SK-N-SH (cell line): Measurements from ENCODE around the gene TMEM163. TPM values are rescaled to one million over a fixed set of nuclear protein-coding genes. Genes with fewer than 3 reads are reported as not detected.

ENCODE experiments used
- CTCF ChIA-PET: fragments of 300-600, 350-600 bp; formaldehyde crosslinking; extraction: SDS; loops from one replicate; lab custom pipeline; 2021; lab: Yijun Ruan, JAX
- POLR2A ChIA-PET: fragments of 350-600 bp; sonication (Branson Sonifier 250); formaldehyde crosslinking; extraction: SDS; loops from one replicate; lab custom pipeline; 2020; ENCODE audit warnings: antibody characterized with exemption, inconsistent platforms; lab: Yijun Ruan, JAX
- DNase-seq: peaks from one replicate; pipeline ENCODE4 v3.0.0; 2012
- H2AFZ ChIP-seq: fragments of 200-600 bp; sonication (generic); 2 replicates; pipeline ENCODE4 v1.8.1; 2016; ENCODE audit warnings: antibody characterized with exemption, mild to moderate bottlenecking, low read depth
- H3F3A ChIP-seq: fragments of 200-600 bp; sonication (generic); replicated peaks from 2 replicates; pipeline ENCODE3; 2016; ENCODE audit warnings: antibody characterized with exemption, mild to moderate bottlenecking; ENCODE audit not compliant: insufficient read depth
- H3K27ac ChIP-seq, 2 experiments: fragments of 200-500 bp in 1 of 2; fragments of 200-600 bp in 1 of 2; sonication (Bioruptor generic) in 1 of 2; sonication (generic), shearing (Covaris generic) in 1 of 2; 2 replicates each; pipeline versions ENCODE4 v1.5.1 to v1.6.1; 2014 to 2016; ENCODE audit warnings: low read depth in 2 of 2, inconsistent platforms in 1 of 2, low read length in 1 of 2, mild to moderate bottlenecking in 1 of 2, mixed read lengths in 1 of 2
- H3K27me3 ChIP-seq: fragments of 200-600 bp; sonication (generic), shearing (Covaris generic); 2 replicates; pipeline ENCODE4 v1.6.1; 2016; ENCODE audit warnings: mixed run types; ENCODE audit not compliant: insufficient read depth
- H3K36me3 ChIP-seq, 2 experiments: fragments of 200-500 bp in 1 of 2; fragments of 200-600 bp in 1 of 2; sonication (Bioruptor generic) in 1 of 2; sonication (generic) in 1 of 2; replicated peaks in 1 of 2; 2 replicates each; pipeline versions ENCODE3 to v1.5.1; 2014 to 2016; ENCODE audit warnings: low read length in 1 of 2, mild to moderate bottlenecking in 1 of 2; ENCODE audit not compliant: insufficient read depth in 2 of 2, control insufficient read depth in 1 of 2
- H3K4me1 ChIP-seq, 2 experiments: fragments of 200-500 bp in 1 of 2; fragments of 200-600 bp in 1 of 2; sonication (Bioruptor generic) in 1 of 2; sonication (generic), shearing (Covaris generic) in 1 of 2; 2 replicates each; pipeline versions ENCODE4 v1.5.1 to v1.6.1; 2014 to 2016; ENCODE audit warnings: low read depth in 1 of 2, low read length in 1 of 2, mixed run types in 1 of 2; ENCODE audit not compliant: insufficient read depth in 2 of 2, control insufficient read depth in 1 of 2
- H3K4me2 ChIP-seq: fragments of 200-600 bp; sonication (generic), shearing (Covaris generic); 2 replicates; pipeline ENCODE4 v1.6.1; 2017; ENCODE audit warnings: mixed run types
- H3K4me3 ChIP-seq, 2 experiments: fragments of 200-500 bp in 1 of 2; fragments of 200-600 bp in 1 of 2; sonication (Bioruptor generic) in 1 of 2; sonication (generic), shearing (Covaris generic) in 1 of 2; 2 replicates each; pipeline versions ENCODE4 v1.5.1 to v1.8.1; 2014 to 2016; ENCODE audit warnings: low read depth in 2 of 2, inconsistent platforms in 1 of 2, low read length in 1 of 2, mild to moderate bottlenecking in 1 of 2, mixed read lengths in 1 of 2, moderate library complexity in 1 of 2
- H3K79me2 ChIP-seq: fragments of 200-600 bp; sonication (generic); 2 replicates; pipeline ENCODE4 v1.8.1; 2017; ENCODE audit warnings: mild to moderate bottlenecking; ENCODE audit not compliant: insufficient read depth
- H3K9ac ChIP-seq: fragments of 200-600 bp; sonication (generic); 2 replicates; pipeline ENCODE4 v1.6.1; 2017; ENCODE audit warnings: mixed run types
- H3K9me2 ChIP-seq: fragments of 200-600 bp; sonication (generic); 2 replicates; pipeline ENCODE4 v1.6.1; 2017; ENCODE audit warnings: mixed run types
- H3K9me3 ChIP-seq: fragments of 200-600 bp; sonication (generic); 2 replicates; pipeline ENCODE4 v1.6.1; 2017; ENCODE audit warnings: mixed run types, mild to moderate bottlenecking, moderate library complexity
- H4K20me1 ChIP-seq: fragments of 200-600 bp; sonication (generic); 2 replicates; pipeline ENCODE4 v1.6.1; 2017; ENCODE audit warnings: mild to moderate bottlenecking, mixed run types; ENCODE audit not compliant: insufficient read depth
- CHD2 ChIP-seq: fragments of 150-350 bp; IDR thresholded peaks from 2 replicates; pipeline ENCODE4 v1.6.1; 2018; ENCODE audit warnings: low read length; ENCODE audit not compliant: partially characterized antibody
- FOSL2 ChIP-seq: IDR thresholded peaks from 2 replicates; pipeline ENCODE4 v1.4.0; 2012; ENCODE audit warnings: low read depth, mild to moderate bottlenecking, moderate library complexity, borderline replicate concordance
- FOXM1 ChIP-seq: IDR thresholded peaks from 2 replicates; pipeline ENCODE4 v1.4.0; 2012; ENCODE audit warnings: low read depth, mild to moderate bottlenecking
- GATA2 ChIP-seq: sonication (generic); formaldehyde crosslinking; IDR thresholded peaks from 2 replicates; pipeline ENCODE4 v1.5.0; 2020; ENCODE audit warnings: mild to moderate bottlenecking, missing genetic modification reagents
- MAX ChIP-seq: IDR thresholded peaks from 2 replicates; pipeline ENCODE4 v1.4.0; 2012; ENCODE audit warnings: low read depth
- MEF2A ChIP-seq: IDR thresholded peaks from 2 replicates; pipeline ENCODE4 v1.4.0; 2012; ENCODE audit warnings: low read depth, borderline replicate concordance
- MXI1 ChIP-seq: IDR thresholded peaks from 2 replicates; pipeline ENCODE4 v1.6.1; 2012; ENCODE audit warnings: mild to moderate bottlenecking, low read depth, low read length, improper control_type of control experiment
- PBX3 ChIP-seq: IDR thresholded peaks from 2 replicates; pipeline ENCODE4; 2012
- RAD21 ChIP-seq: IDR thresholded peaks from 2 replicates; pipeline ENCODE4 v1.6.1; 2012; ENCODE audit warnings: mild to moderate bottlenecking, low read length
- RFX5 ChIP-seq: IDR thresholded peaks from 2 replicates; pipeline ENCODE4 v1.6.1; 2012; ENCODE audit warnings: mild to moderate bottlenecking, improper control_type of control experiment, low read length
- SMC3 ChIP-seq: IDR thresholded peaks from 2 replicates; pipeline ENCODE4 v1.6.1; 2012; ENCODE audit warnings: low read depth, low read length, improper control_type of control experiment
- TEAD4 ChIP-seq: IDR thresholded peaks from 2 replicates; pipeline ENCODE4 v1.4.0; 2012; ENCODE audit warnings: mild to moderate bottlenecking, borderline replicate concordance; ENCODE audit not compliant: insufficient read depth
- YY1 ChIP-seq: IDR thresholded peaks from 2 replicates; pipeline ENCODE4 v1.4.0; 2012; ENCODE audit warnings: low read depth, mild to moderate bottlenecking
- ZBTB33 ChIP-seq: IDR thresholded peaks from 2 replicates; pipeline ENCODE4 v1.4.0; 2012; ENCODE audit warnings: low read depth, borderline replicate concordance
- whole genome bisulfite sequencing: methylation state at CpG from one replicate; pipeline ENCODE4 v1.1.6; 2017; ENCODE audit warnings: low lambda C conversion rate; 5-methylcytosine and 5-hydroxymethylcytosine counted together
- polyA plus RNA-seq, 3 experiments: library from polyadenylated mRNA; depleted of rRNA; stranded (reverse); fragments of >200 nt; gene quantifications; 2 replicates each; pipeline ENCODE4 v1.2.3, GENCODE V29; 2012

TMEM163 gene
- polyA plus RNA-seq, 1 of the 3 experiments (the other 2 are of a cell fraction), result not detected

- Histone ChIP-seq H4K20me1 (no peaks in the 10 kb centered on the region), H3K36me3 (no peaks in the 10 kb centered on the region), H3F3A (no peaks in the 10 kb centered on the region), H3K9ac (no peak overlapping the region), H3K27me3 (no peaks in the 10 kb centered on the region), H3K4me1 (peaks cover 0 to 6% of the 10 kb centered on the region in 2 experiments; a peak in 1 of 4 replicates), H3K9me2 (no peaks in the 10 kb centered on the region), H2AFZ (no peak overlapping the region), H3K4me2 (no peak overlapping the region), H3K9me3 (no peaks in the 10 kb centered on the region), H3K79me2 (no peaks in the 10 kb centered on the region), H3K4me3 (no peak overlapping the region), H3K27ac (no peak overlapping the region)
- POLR2A ChIA-PET, result no interaction called here
- no peak for TF ChIP-seq FOSL2
- TF ChIP-seq TEAD4, result no peak
- TF ChIP-seq MEF2A, result no peak
- no peak for TF ChIP-seq MAX
- no peak for TF ChIP-seq SMC3
- TF ChIP-seq CHD2, result no peak
- TF ChIP-seq ZBTB33, result no peak
- TF ChIP-seq MXI1, result no peak
- no peak for TF ChIP-seq FOXM1
- TF ChIP-seq YY1, result no peak
- TF ChIP-seq RAD21, result no peak
- no peak for TF ChIP-seq PBX3
- no peak for TF ChIP-seq GATA2 (CRISPR knock-in tag)
- no peak for DNase-seq
- 26% methylated on average over 4 of the region's 4 CpGs for WGBS
- CTCF ChIA-PET, result interaction anchor here (1.0 to 2.0 kb wide), 5 partner anchors 8 to 62 kb away, joined by 3 to 7 read pairs (median 4); no protein-coding TSS in a partner anchor
Observed at GRCh38 chr2:134512734-134513464, 205.9 kb downstream of the TMEM163 start.

- Histone ChIP-seq H3F3A (no peaks in the 10 kb centered on the region), H3K9me2 (no peaks in the 10 kb centered on the region), H3K4me3 (no peak overlapping the region), H3K9me3 (no peaks in the 10 kb centered on the region), H3K36me3 (no peaks in the 10 kb centered on the region), H4K20me1 (no peaks in the 10 kb centered on the region), H3K9ac (no peak overlapping the region), H3K27ac (no peak overlapping the region), H2AFZ (no peak overlapping the region), H3K27me3 (no peaks in the 10 kb centered on the region), H3K4me2 (no peak overlapping the region), H3K79me2 (no peaks in the 10 kb centered on the region), H3K4me1 (peaks cover 0 to 2% of the 10 kb centered on the region in 2 experiments; a peak in 1 of 4 replicates)
- no peak for TF ChIP-seq RFX5
- TF ChIP-seq MAX, result no peak
- TF ChIP-seq SMC3, result no peak
- TF ChIP-seq RAD21, result no peak
- TF ChIP-seq MXI1, result no peak
- 55% methylated on average over 4 of the region's 4 CpGs for WGBS
- POLR2A ChIA-PET, result no interaction called here
- CTCF ChIA-PET, result no interaction called here
- DNase-seq, result no peak
Observed at GRCh38 chr2:134508391-134508790, 210.4 kb downstream of the TMEM163 start.
